Measurements from ENCODE around the gene GNB2.
"Not testable (repeated sequence)": the region's sequence is repeated elsewhere in the genome, so short reads cannot be mapped to it uniquely, and the experiment has no call there.

The GNB2 gene

GRCh38 chr7:100662194-100662776 is 11.3 kb upstream of the GNB2 start:
- not testable (repeated sequence) for DNase-seq (ENCODE audit: low read depth in 2 of 2)

DNA sequence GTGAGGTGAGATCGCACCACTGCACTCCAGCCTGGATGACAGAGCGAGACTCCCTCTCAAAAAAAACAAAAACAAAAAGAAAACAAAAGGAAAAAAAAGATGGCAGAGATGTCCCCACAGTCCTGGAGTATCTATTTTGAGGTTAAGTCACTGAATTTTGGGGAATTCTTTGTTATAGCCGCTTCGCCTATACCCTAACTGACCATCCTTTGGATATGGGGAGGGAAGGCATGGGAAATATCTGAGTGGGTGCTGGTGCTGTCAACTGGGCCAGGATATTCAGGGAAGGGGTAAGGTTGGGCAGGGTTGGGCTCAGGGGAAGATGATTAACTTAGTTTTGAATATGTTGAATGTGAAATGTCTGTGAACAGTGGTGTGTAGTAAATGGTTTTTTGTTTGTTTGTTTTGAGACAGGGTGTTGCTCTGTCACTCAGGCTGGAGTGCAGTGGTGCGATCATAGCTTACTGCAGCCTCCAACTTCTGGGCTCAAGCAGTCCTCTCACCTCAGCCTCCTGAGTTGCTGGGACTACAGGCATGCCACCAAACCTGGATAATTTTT is 8.3 kb upstream of the GNB2 start:
- no peak for DNase-seq (ENCODE audit: low read depth in 2 of 2)

GRCh38 chr7:100667331-100668068 is 6.0 kb upstream of the GNB2 start:
- DNase-seq (ENCODE audit: low read depth in 2 of 2) = no peak

DNA sequence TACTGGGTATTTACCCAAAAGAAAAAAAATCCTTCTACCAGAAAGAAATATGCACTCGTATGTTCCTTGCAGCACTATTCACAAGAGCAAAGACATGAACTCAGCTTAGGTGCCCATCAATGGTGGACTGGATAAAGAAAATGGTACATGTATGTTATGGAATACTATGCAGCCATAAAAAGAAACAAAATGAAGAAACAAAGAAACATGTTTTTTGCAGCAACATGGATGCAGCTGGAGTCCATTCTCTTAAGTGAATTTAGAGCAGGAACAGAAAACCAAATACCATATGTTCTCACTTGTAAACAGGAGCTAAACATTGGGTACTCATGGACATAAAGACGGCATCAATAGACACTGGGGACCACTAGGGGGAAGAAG is 5.5 kb upstream of the GNB2 start:
- no peak for DNase-seq (ENCODE audit: low read depth in 2 of 2)

DNA sequence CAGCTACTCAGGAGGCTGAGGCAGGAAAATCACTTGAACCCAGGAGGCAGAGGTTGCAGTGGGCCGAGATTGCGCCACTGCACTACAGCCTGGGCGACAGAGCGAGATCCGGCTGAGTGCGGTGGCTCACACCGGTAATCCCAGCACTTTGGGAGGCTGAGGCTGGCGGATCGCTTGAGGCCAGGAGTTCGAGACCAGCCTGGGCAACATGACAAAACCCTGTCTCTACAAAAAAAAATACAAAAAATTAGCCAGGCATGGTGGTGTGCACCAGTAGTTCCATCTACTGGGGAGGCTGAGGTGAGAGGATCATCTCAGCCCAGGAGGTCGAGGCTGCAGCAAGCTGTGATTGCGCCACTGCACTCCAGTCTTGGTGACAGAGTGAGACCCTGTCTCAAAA is 4.4 kb upstream of the GNB2 start:
- DNase-seq (ENCODE audit: low read depth in 2 of 2) = not testable (repeated sequence)

GRCh38 chr7:100670074-100670473 is 3.5 kb upstream of the GNB2 start:
- DNase-seq (ENCODE audit: low read depth in 2 of 2) = no peak

GRCh38 chr7:100671353-100672327 is 1.9 kb upstream of the GNB2 start:
- DNase-seq (ENCODE audit: low read depth in 2 of 2) = no peak

DNA sequence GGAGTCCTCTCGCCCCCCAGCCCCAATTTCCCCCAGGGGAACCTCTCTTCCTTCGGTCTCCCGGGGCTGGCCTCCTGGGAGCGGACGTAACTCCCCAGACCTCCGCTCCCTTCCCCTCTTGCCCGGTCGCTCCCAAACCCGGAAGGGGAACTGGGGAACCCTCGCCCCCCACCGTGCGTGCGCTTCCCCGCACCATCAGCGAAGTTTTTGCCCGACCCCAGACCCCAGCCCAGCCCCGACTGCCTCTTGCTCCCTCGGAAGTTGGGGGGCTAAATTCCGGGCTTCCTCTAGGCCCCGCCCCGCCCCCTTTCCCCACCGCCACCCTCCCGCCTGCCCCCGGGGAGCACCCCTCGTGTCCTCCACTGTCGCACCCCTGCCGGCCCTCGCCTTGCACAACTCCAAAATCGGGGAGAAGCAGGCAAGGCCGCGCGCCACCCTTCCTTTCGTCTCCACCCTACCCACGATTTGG is 436 bp downstream of the GNB2 start:
- no peak for DNase-seq (ENCODE audit: low read depth in 2 of 2)

DNA sequence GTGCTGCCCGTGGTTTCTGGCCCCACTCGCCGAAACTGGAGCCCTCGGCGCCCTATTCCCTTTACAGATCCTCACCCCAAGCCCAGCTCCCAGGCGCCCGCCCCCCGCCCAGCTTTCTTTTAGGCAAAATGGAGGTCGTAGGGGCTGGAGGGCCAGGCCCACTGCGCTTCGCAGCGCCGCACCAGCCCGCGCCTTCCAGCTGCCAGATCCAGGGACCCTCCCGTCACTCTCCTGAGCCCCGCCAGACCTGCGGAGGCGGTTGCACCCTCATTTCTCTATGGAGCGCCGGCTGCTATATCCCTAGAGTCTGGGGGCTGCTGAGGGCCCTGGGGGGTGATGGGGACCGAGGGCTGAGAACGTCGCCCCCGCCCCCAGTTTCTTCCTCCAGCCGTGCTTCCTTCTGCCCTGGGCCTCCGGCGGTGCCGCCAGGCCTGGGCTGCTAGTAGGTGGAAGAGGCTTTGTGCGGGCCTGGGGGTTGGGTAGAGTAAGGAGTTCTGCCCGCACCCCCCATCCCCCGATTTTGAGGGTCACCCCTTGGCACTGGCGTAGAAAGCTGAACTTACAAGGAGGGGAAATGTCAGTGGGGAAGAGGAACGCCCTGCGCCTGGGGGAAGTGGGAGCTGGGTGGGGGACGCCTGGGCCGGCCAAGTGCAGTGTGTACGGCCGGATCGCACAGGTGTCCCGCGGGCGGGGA is 1.0 kb downstream of the GNB2 start:
- no peak for DNase-seq (ENCODE audit: low read depth in 2 of 2)

GRCh38 chr7:100675105-100675451 is 1.5 kb downstream of the GNB2 start:
- DNase-seq (ENCODE audit: low read depth in 2 of 2) = no peak

- peak; percentile 51 to 76 for DNase-seq (ENCODE audit: low read depth in 2 of 2)
Measured at GRCh38 chr7:100675581-100676350, 2.2 kb downstream of the GNB2 start.

DNA sequence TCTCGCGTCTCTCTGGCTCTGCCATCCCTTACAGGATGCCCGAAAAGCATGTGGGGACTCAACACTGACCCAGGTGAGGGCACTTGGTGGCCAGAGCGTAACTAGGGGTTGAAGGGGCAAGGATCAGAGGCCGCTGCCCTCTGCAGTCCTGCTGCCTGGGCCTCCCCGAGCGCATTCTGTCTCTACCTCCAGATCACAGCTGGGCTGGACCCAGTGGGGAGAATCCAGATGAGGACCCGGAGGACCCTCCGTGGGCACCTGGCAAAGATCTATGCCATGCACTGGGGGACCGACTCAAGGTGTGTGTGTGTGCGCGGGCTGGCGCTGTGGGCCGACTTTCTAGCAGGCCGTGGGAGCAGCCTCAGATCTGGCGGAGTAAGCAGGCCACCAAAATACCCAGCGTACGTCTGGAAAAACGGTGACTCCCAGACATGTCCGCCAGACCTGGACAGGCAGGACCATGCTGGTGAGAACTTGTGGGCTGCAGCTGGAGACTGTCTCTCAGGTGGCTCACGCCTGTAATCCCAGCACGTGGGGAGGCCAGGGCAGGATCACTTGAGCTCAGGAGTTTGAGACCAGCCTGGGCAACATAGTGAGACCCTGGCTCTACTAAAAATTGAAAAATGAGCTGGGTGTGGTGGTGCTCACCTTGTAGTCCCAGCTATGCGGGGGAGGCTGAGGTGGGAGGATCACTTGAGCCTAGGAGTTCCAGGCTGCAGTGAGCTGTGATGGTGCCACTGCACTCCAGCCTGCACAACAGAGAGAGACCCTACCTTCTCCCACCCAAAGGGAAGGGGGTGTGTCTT is 3.2 kb downstream of the GNB2 start:
- no peak for DNase-seq (ENCODE audit: low read depth in 2 of 2)

- no peak for DNase-seq (ENCODE audit: low read depth in 2 of 2)
Measured at GRCh38 chr7:100677308-100678267, 4.0 kb downstream of the GNB2 start.

- no peak for DNase-seq (ENCODE audit: low read depth in 2 of 2)
Measured at GRCh38 chr7:100678291-100678984, 4.9 kb downstream of the GNB2 start.

DNA sequence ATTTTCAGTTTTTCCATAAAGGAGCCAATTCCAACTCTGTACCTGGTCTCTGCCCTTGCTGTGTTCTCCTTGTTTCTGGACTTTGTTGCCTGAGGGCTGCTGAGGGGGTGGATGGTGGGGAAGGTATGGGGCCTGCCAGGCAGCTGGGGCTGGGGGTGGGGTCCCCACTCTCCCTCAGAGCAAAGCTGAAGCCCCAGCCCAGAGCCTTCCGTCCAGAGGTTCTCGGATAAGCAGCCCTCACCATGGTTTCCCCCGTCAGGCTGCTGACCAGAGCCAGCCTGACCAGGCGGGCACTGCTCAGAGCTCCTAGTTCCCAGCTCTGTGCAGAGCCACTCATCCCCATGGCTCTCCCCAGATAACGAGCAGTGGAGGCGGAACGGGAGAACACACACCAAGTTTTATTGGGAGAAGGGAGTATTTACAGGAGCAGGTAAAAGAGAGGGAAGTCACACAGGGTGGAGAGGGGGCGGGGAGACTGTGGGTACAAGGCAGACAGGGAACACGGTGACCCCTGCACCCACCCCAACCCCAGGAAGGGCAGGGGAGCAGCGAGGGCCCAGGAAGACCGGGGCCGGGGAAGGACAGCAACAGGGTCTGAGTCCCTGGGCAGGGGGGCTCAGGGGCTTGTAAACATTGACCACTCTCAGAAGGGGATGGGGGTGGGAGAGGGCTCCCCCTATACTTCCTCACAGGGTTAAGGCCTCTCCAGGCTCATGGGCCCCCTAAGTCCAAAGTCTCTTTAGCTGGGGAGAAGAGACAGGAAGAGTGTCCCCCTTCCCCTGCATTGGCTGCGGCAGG is 5.8 kb downstream of the GNB2 start:
- no peak for DNase-seq (ENCODE audit: low read depth in 2 of 2)

DNA sequence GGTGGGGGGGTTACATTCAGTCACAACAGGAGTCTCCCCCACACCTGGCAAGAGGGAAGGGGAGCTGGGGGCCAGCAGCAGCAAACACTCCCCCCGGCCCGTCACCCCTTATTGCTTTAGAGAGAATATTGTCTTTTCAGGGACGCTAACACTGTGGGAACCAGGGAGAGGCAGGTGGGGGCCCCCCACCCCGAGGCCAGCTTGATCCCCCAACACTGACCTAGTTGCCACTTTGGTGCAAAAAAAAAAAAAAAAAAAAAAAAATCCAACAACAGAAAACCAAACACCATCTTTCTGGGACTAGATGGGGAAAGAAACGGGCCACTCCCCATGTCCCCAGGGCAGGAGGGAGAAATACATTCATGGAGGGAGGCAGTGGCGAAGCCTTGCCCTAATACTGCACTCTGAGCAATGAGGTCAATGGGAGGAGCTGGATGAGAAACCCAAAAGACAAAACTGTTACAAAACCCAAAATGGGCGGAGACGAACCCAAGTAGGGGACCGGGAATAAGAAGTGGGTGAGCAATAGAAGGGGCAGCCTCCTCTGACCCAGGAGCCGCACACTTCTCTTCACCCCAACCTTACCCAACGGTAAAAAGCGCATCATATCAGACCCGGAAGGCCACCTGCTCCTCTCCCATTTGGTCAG is 6.5 kb downstream of the GNB2 start:
- DNase-seq (ENCODE audit: low read depth in 2 of 2) = no peak

Data from stimulated activated CD4-positive, alpha-beta T cell treated with anti-CD3 and anti-CD28 coated beads, Interleukin-12 subunit alpha, Interleukin-12 subunit beta, amount 100 ng/mL, for 24 hours (primary cell).